H9 (cell line): ENCODE measurements around the gene GRIK1. TPM values are rescaled to one million over a fixed set of nuclear protein-coding genes. Genes with fewer than 3 reads are reported as not detected.

Experiments used
- DNase-seq: peaks from one replicate; pipeline ENCODE4 v3.0.0-alpha.2; 2017
- H2AFZ ChIP-seq: one replicate; pipeline ENCODE4 v1.6.1; 2013; ENCODE audit warnings: mild to moderate bottlenecking, low read length, control low read depth, moderate library complexity
- H2AK5ac ChIP-seq: 2 replicates; pipeline ENCODE4 v1.6.1; 2013; ENCODE audit warnings: low read length, control low read depth, mixed read lengths; ENCODE audit not compliant: insufficient read length
- H2BK120ac ChIP-seq: one replicate; pipeline ENCODE4 v1.6.1; 2013; ENCODE audit warnings: low read depth, mild to moderate bottlenecking, low read length, control low read depth, inconsistent platforms; ENCODE audit not compliant: poor library complexity, severe bottlenecking
- H2BK12ac ChIP-seq: 2 replicates; pipeline ENCODE4 v1.6.1; 2013; ENCODE audit warnings: low read length, control low read depth, mixed read lengths, low read depth; ENCODE audit not compliant: insufficient read length
- H2BK15ac ChIP-seq: 2 replicates; pipeline ENCODE4 v1.6.1; 2013; ENCODE audit warnings: low read depth, low read length, control low read depth
- H2BK20ac ChIP-seq: one replicate; pipeline ENCODE4 v1.6.1; 2013; ENCODE audit warnings: low read depth, mild to moderate bottlenecking, low read length, control low read depth, inconsistent platforms; ENCODE audit not compliant: poor library complexity, severe bottlenecking
- H2BK5ac ChIP-seq: 2 replicates; pipeline ENCODE4 v1.6.1; 2013; ENCODE audit warnings: low read length, control low read depth, mixed read lengths; ENCODE audit not compliant: insufficient read length
- H3K14ac ChIP-seq: 2 replicates; pipeline ENCODE4 v1.6.1; 2013; ENCODE audit warnings: low read length, control low read depth; ENCODE audit not compliant: insufficient read depth
- H3K18ac ChIP-seq: 2 replicates; pipeline ENCODE4 v1.6.1; 2013; ENCODE audit warnings: low read depth, mild to moderate bottlenecking, mixed read lengths, low read length, control low read depth; ENCODE audit not compliant: insufficient read length
- H3K23ac ChIP-seq: 2 replicates; pipeline ENCODE4 v1.6.1; 2013; ENCODE audit warnings: low read length, control low read depth, mixed read lengths, low read depth; ENCODE audit not compliant: insufficient read length
- H3K23me2 ChIP-seq: 2 replicates; pipeline ENCODE4 v1.6.1; 2013; ENCODE audit warnings: low read depth, mild to moderate bottlenecking, mixed read lengths, low read length, control low read depth; ENCODE audit not compliant: insufficient read length, poor library complexity, severe bottlenecking
- H3K27ac ChIP-seq: 2 replicates; pipeline ENCODE4 v1.5.1; 2013; ENCODE audit warnings: low read length, control low read depth, mixed read lengths, low read depth; ENCODE audit not compliant: insufficient read length
- H3K27me3 ChIP-seq: 2 replicates; pipeline ENCODE4 v1.6.1; 2013; ENCODE audit warnings: low read length, control low read depth, inconsistent platforms; ENCODE audit not compliant: insufficient read depth
- H3K4ac ChIP-seq: 2 replicates; pipeline ENCODE4 v1.6.1; 2013; ENCODE audit warnings: low read depth, mild to moderate bottlenecking, control low read depth, inconsistent platforms, low read length, moderate library complexity
- H3K4me1 ChIP-seq: 2 replicates; pipeline ENCODE4 v1.6.1; 2013; ENCODE audit warnings: low read length, control low read depth, inconsistent platforms; ENCODE audit not compliant: insufficient read depth
- H3K4me2 ChIP-seq: 2 replicates; pipeline ENCODE4 v1.6.1; 2013; ENCODE audit warnings: low read length, control low read depth, mixed read lengths; ENCODE audit not compliant: insufficient read length, insufficient read depth
- H3K56ac ChIP-seq: 2 replicates; pipeline ENCODE4 v1.6.1; 2013; ENCODE audit warnings: low read depth, mild to moderate bottlenecking, mixed read lengths, low read length, control low read depth; ENCODE audit not compliant: insufficient read length
- H3K79me1 ChIP-seq: 2 replicates; pipeline ENCODE4 v1.6.1; 2013; ENCODE audit warnings: low read depth, mild to moderate bottlenecking, moderate library complexity, low read length, control low read depth, inconsistent platforms; ENCODE audit not compliant: insufficient read depth, poor library complexity, severe bottlenecking
- H3K79me2 ChIP-seq: 2 replicates; pipeline ENCODE4 v1.6.1; 2013; ENCODE audit warnings: low read length, control low read depth, inconsistent platforms; ENCODE audit not compliant: insufficient read depth
- H3K9ac ChIP-seq: 2 replicates; pipeline ENCODE4 v1.6.1; 2013; ENCODE audit warnings: low read length, control low read depth, mixed read lengths; ENCODE audit not compliant: insufficient read length; ENCODE audit errors: extremely low read depth
- H3K9me3 ChIP-seq: one replicate; pipeline ENCODE4 v1.6.1; 2013; ENCODE audit warnings: low read depth, low read length, inconsistent platforms; ENCODE audit not compliant: control insufficient read depth
- H3T11ph ChIP-seq: one replicate; pipeline ENCODE4 v1.6.1; 2013; ENCODE audit warnings: mild to moderate bottlenecking, low read length, control low read depth, inconsistent platforms
- H4K20me1 ChIP-seq: one replicate; pipeline ENCODE4 v1.6.1; 2013; ENCODE audit not compliant: control insufficient read depth, insufficient read length, insufficient read depth
- H4K5ac ChIP-seq: 2 replicates; pipeline ENCODE4 v1.6.1; 2013; ENCODE audit warnings: low read depth, mild to moderate bottlenecking, mixed read lengths, low read length, control low read depth; ENCODE audit not compliant: insufficient read length
- H4K8ac ChIP-seq: replicated peaks from 2 replicates; pipeline ENCODE4 v1.6.1; 2013; ENCODE audit warnings: low read length, control low read depth, mixed read lengths, low read depth; ENCODE audit not compliant: insufficient read length
- H4K91ac ChIP-seq: 2 replicates; pipeline ENCODE4 v1.6.1; 2013; ENCODE audit warnings: low read depth, mild to moderate bottlenecking, moderate library complexity, mixed read lengths, low read length, control low read depth; ENCODE audit not compliant: insufficient read length
- H3K27ac Mint-ChIP-seq, 3 experiments: 2 replicates in 2 of 3; 3 replicates in 1 of 3; pipeline ENCODE4 v1.8.0; 2020 to 2021; ENCODE audit warnings: mixed read lengths in 3 of 3, mild to moderate bottlenecking in 1 of 3, moderate library complexity in 1 of 3
- H3K27me3 Mint-ChIP-seq: 2 replicates; pipeline ENCODE4 v1.8.0; 2021; ENCODE audit warnings: low read depth, mild to moderate bottlenecking, moderate library complexity, mixed read lengths
- H3K36me3 Mint-ChIP-seq, 3 experiments: 2 replicates in 2 of 3; 3 replicates in 1 of 3; pipeline ENCODE4 v1.8.0; 2020 to 2021; ENCODE audit warnings: low read depth in 3 of 3, mixed read lengths in 3 of 3; ENCODE audit not compliant: insufficient read depth in 1 of 3
- H3K4me1 Mint-ChIP-seq, 2 experiments: 2 replicates each; pipeline ENCODE4 v1.8.0; 2020; ENCODE audit warnings: mixed read lengths in 2 of 2
- H3K4me3 Mint-ChIP-seq, 2 experiments: 2 replicates in 1 of 2; 3 replicates in 1 of 2; pipeline ENCODE4 v1.8.0; 2020 to 2021; ENCODE audit warnings: mild to moderate bottlenecking in 2 of 2, mixed read lengths in 2 of 2, moderate library complexity in 1 of 2
- H3K9me3 Mint-ChIP-seq, 2 experiments: 2 replicates in 1 of 2; 3 replicates in 1 of 2; pipeline ENCODE4 v1.8.0; 2020; ENCODE audit warnings: mild to moderate bottlenecking in 2 of 2, mixed read lengths in 2 of 2, moderate library complexity in 1 of 2
- WGBS: extraction: QIAGEN DNeasy Blood & Tissue Kit; methylation state at CpG from one replicate; pipeline ENCODE4 v1.1.7; 2013; ENCODE audit warnings: missing lambda C conversion rate, low lambda C conversion rate, mixed read lengths; ENCODE audit not compliant: insufficient read length; ENCODE audit errors: extremely low coverage; 5-methylcytosine and 5-hydroxymethylcytosine counted together
- total RNA-seq: library from RNA; stranded (reverse); gene quantifications from 2 replicates; pipeline ENCODE4 v1.2.1, GENCODE V29; 2021
- TF ChIP-seq, protein P1 (sequence below): fragments of 200-600 bp; sonication (generic); conservative IDR thresholded peaks from 3 replicates; pipeline ENCODE4 v1.8.0; 2021; ENCODE audit warnings: antibody characterized with exemption, mild to moderate bottlenecking

Gene GRIK1
- total RNA-seq, 1 experiment from 2014 or later, result not detected

DNA sequence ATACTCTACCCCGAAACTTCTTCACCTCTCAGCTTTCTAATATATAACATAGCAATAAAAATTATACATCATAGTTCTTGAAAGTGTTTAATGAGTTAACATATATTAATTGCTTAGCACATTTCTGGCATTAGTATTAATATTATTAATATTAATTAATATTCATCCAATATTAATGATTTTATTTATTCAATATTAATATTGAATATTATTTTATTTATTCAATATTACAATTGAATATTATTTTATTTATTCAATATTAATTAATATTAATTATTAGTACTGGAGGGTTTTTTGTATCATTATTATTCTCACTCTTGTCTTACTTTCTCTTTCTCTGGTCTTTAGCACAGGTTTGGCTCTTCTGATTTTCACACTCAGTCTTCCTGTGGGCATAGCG is 105.2 kb downstream of the GRIK1 start:
- Mint-ChIP-seq H3K36me3 (peaks cover 15 to 29% (median 21%) of the 10 kb centered on the region in 3 experiments), H3K4me3 (no peak overlapping the region), H3K27me3 (peaks cover 3% of the 10 kb centered on the region; the same call in 1 of the 2 replicates), H3K4me1 (no peaks in the 10 kb centered on the region), H3K9me3 (peaks cover 26% of the 10 kb centered on the region in 2 experiments), H3K27ac (no peak overlapping the region)
- Histone ChIP-seq H3K56ac (no peak overlapping the region), H3K79me1 (no peaks in the 10 kb centered on the region), H3K27ac (no peak overlapping the region), H2BK120ac (no peak overlapping the region), H3K79me2 (no peaks in the 10 kb centered on the region), H4K91ac (no peak overlapping the region), H2BK20ac (no peak overlapping the region), H3T11ph (no peak overlapping the region), H3K23me2 (no peaks in the 10 kb centered on the region), H4K8ac (no peak overlapping the region), H4K20me1 (no peaks in the 10 kb centered on the region), H2BK5ac (no peak overlapping the region), H4K5ac (no peak overlapping the region), H3K4ac (no peak overlapping the region), H2BK15ac (no peak overlapping the region), H3K23ac (no peak overlapping the region), H3K27me3 (no peaks in the 10 kb centered on the region), H2BK12ac (no peak overlapping the region), H2AFZ (no peak overlapping the region), H3K4me2 (no peak overlapping the region), H3K9ac (no peak overlapping the region), H3K14ac (no peak overlapping the region), H3K9me3 (peaks cover 13% of the 10 kb centered on the region), H2AK5ac (no peak overlapping the region), H3K4me1 (no peaks in the 10 kb centered on the region), H3K18ac (no peak overlapping the region)
- DNase-seq, result no peak
- no CpG with 5 or more reads among the region's 2 CpGs for WGBS
- TF ChIP-seq, protein P1, sequence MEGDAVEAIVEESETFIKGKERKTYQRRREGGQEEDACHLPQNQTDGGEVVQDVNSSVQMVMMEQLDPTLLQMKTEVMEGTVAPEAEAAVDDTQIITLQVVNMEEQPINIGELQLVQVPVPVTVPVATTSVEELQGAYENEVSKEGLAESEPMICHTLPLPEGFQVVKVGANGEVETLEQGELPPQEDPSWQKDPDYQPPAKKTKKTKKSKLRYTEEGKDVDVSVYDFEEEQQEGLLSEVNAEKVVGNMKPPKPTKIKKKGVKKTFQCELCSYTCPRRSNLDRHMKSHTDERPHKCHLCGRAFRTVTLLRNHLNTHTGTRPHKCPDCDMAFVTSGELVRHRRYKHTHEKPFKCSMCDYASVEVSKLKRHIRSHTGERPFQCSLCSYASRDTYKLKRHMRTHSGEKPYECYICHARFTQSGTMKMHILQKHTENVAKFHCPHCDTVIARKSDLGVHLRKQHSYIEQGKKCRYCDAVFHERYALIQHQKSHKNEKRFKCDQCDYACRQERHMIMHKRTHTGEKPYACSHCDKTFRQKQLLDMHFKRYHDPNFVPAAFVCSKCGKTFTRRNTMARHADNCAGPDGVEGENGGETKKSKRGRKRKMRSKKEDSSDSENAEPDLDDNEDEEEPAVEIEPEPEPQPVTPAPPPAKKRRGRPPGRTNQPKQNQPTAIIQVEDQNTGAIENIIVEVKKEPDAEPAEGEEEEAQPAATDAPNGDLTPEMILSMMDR, result no peak
